Progenitor cell of endocrine pancreas (in vitro differentiated cells): ENCODE measurements around the gene PRSS12. TPM values are rescaled to one million over a fixed set of nuclear protein-coding genes. Genes with fewer than 3 reads are reported as not detected.

Experiments used
- DNase-seq: peaks from one replicate; pipeline ENCODE4 v3.0.0; 2021; ENCODE audit warnings: low spot score; ENCODE audit not compliant: unreplicated experiment
- H3K27ac Mint-ChIP-seq: 2 replicates; pipeline ENCODE4 v1.8.0; 2021; ENCODE audit warnings: mild to moderate bottlenecking, moderate library complexity, mixed read lengths
- H3K27me3 Mint-ChIP-seq: 2 replicates; pipeline ENCODE4 v1.8.0; 2021; ENCODE audit warnings: mixed read lengths
- H3K36me3 Mint-ChIP-seq: 2 replicates; pipeline ENCODE4 v1.8.0; 2022; ENCODE audit warnings: mixed read lengths; ENCODE audit not compliant: insufficient read depth
- H3K4me1 Mint-ChIP-seq: 2 replicates; pipeline ENCODE4 v1.8.0; 2021; ENCODE audit warnings: low read depth, mixed read lengths
- H3K4me3 Mint-ChIP-seq: 2 replicates; pipeline ENCODE4 v1.8.0; 2021; ENCODE audit warnings: low read depth, mild to moderate bottlenecking, moderate library complexity, mixed read lengths
- H3K9me3 Mint-ChIP-seq: 2 replicates; pipeline ENCODE4 v1.8.0; 2021; ENCODE audit warnings: low read depth, mixed read lengths
- CTCF ChIP-seq: fragments of 200-600 bp; sonication (generic); IDR thresholded peaks from one replicate; pipeline ENCODE4 v1.5.0; 2021; ENCODE audit warnings: antibody characterized with exemption, mild to moderate bottlenecking; ENCODE audit not compliant: unreplicated experiment
- total RNA-seq: library from RNA; stranded (reverse); gene quantifications from 2 replicates; pipeline ENCODE4 v1.2.1, GENCODE V29; 2021

PRSS12 gene
- total RNA-seq, 1 donor from 2014 or later: 3.4 TPM

- no peaks in the 10 kb centered on the region for H3K36me3 Mint-ChIP-seq
These were observed 3.9 kb downstream of the PRSS12 start for GRCh38 chr4:118348886-118349285.

GRCh38 chr4:118346495-118346894, 6.3 kb downstream of the PRSS12 start:
- no peak for TF ChIP-seq CTCF
- no peak overlapping the region for H3K27ac Mint-ChIP-seq
- H3K4me1 Mint-ChIP-seq: peaks cover 21% of the 10 kb centered on the region
- H3K36me3 Mint-ChIP-seq: no peaks in the 10 kb centered on the region
- no peaks in the 10 kb centered on the region for H3K9me3 Mint-ChIP-seq
- H3K27me3 Mint-ChIP-seq: peaks cover 8% of the 10 kb centered on the region
- H3K4me3 Mint-ChIP-seq: no peak overlapping the region
- DNase-seq: no peak

More at GRCh38 chr4:118348886-118349285, 3.9 kb downstream of the PRSS12 start:
- Mint-ChIP-seq H3K4me3 (no peak overlapping the region), H3K27ac (no peak overlapping the region), H3K27me3 (peaks cover 22% of the 10 kb centered on the region), H3K4me1 (peaks cover 21% of the 10 kb centered on the region), H3K9me3 (no peaks in the 10 kb centered on the region)
- no peak for TF ChIP-seq CTCF
- no peak for DNase-seq

GRCh38 chr4:118345813-118346212, 7.0 kb downstream of the PRSS12 start:
- TF ChIP-seq CTCF: no peak

GRCh38 chr4:118344801-118345200, 8.0 kb downstream of the PRSS12 start:
- Mint-ChIP-seq H3K9me3 (no peaks in the 10 kb centered on the region), H3K27ac (no peak overlapping the region), H3K36me3 (no peaks in the 10 kb centered on the region), H3K4me3 (no peak overlapping the region), H3K27me3 (no peaks in the 10 kb centered on the region), H3K4me1 (peaks cover 11% of the 10 kb centered on the region)
- TF ChIP-seq CTCF: no peak
- no peak for DNase-seq

More at GRCh38 chr4:118345813-118346212, 7.0 kb downstream of the PRSS12 start:
- H3K9me3 Mint-ChIP-seq: no peaks in the 10 kb centered on the region
- H3K27me3 Mint-ChIP-seq: peaks cover 3% of the 10 kb centered on the region
- no peak overlapping the region for H3K27ac Mint-ChIP-seq
- DNase-seq: no peak
- H3K4me3 Mint-ChIP-seq: no peak overlapping the region
- peaks cover 15% of the 10 kb centered on the region for H3K4me1 Mint-ChIP-seq
- H3K36me3 Mint-ChIP-seq: no peaks in the 10 kb centered on the region

- TF ChIP-seq CTCF: no peak
- Mint-ChIP-seq H3K27me3 (no peaks in the 10 kb centered on the region), H3K9me3 (no peaks in the 10 kb centered on the region), H3K36me3 (no peaks in the 10 kb centered on the region), H3K27ac (no peak overlapping the region), H3K4me1 (peaks cover 11% of the 10 kb centered on the region), H3K4me3 (no peak overlapping the region)
- no peak for DNase-seq
These were observed 9.3 kb downstream of the PRSS12 start for GRCh38 chr4:118343501-118343900.
